NCI-H1092 treated with DMSO at 0.1 percent for 48 hours (cell line): ENCODE measurements around the gene PNMA6E.

Experiments
- DNase-seq: peaks from one replicate; lab custom pipeline; 2025; lab: John Stamatoyannopoulos, UW

Gene PNMA6E

DNA sequence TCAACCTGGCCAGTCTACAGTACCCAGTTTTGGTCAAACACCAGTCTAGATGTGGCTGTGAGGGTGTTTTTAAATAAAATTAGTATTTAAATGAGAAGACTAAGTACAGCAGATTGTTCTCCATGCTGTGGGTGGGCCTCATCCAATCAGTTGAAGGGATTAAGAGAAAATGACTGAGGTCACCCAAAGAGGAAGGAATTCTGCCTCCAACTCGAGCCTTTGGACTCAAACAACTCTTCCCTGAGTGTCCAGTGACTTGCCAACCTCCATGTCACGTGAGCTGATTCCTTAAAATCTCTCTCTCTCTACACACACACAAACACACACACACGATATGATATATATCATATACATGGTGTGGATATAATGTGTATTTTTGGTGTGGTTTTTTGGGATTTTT lies 34.7 kb upstream of the PNMA6E start:
- no peak for DNase-seq

DNA sequence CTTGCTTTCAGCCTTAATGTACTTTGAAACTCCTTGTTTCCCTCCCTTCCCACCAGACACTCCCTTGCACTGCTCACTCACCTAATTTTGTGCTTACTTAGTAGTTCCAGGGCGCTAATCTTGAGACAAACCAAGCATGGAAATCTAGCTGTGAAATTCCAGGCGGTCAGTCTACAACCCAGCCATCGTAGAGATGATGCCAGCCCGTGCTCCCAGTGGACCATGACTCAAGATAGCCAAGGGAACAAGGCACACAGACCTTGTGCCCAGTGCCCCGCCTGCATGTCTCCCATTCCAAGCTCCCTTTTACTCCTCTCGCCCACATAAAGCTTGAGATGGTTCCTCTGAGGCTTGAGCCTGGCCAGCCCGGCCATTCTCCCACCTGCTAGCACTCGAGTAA lies 33.7 kb upstream of the PNMA6E start:
- no peak for DNase-seq

DNA sequence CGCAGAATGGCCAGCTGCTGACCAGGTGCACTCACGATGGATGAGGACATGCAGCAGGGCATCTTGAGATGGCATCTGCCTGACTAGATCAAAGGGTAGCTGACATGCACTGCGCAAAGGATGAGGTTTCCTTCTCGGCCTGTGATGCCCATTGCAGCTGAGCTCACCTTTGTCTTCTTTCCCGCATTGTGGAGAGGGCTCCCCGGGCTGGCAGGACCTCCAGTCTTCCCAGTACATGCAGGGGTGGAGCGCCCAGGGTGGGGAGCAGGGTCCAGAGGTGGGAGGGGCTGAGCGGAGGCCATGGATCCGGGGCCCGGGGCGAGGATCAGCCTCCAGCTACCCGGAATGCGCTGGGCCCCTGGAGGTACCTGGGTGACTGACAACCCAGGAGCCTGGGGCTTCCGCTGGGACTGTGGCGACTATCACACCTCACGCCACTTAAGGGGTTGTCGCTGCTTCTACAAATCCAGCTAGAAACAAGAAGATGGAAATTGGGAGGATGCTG lies 32.7 kb upstream of the PNMA6E start:
- DNase-seq: no peak

DNA sequence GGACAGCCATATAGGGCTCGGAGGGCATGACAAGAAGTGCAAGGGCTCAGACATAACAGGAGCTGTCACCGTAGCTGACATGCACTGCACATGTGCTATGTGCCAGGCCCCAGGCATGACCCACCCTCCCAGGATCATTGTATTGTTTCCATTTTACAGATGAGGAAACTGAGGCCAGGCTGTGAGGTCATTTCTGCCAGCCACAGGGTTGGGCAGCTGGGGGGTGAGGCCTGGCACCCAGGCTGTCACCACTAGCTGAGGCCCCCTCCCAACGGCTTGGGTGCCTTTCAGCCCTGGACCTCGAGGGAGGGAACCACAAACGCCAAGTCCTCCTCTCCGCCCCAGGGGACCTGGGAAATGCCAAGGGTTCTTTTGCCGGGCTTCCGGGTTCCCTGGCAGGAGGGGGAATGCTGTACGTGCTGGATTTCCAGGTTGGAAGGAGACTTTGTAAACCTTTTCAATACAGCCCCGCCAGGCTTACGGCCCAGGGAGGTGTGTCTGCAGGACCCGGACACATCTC lies 32.1 kb upstream of the PNMA6E start:
- DNase-seq: no peak

DNA sequence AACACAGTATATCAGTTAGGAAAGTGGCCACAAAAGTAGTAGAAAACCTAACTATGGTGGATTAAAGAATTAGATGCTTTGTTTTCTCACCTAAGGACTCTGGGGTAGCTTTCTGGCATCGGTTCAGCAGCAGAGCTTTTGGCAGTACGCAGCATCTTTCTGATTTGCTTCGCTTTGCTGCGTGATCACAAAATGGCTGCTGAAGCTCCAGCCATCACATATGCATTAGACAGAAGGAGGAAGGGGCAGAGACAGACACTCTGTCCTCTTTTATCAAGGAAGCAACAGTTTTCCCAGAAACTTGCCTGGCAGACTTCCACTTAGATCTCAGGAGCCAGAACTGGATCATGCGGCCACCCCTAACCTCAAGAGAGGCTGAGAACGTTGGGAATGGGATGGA lies 29.6 kb upstream of the PNMA6E start:
- no peak for DNase-seq

DNA sequence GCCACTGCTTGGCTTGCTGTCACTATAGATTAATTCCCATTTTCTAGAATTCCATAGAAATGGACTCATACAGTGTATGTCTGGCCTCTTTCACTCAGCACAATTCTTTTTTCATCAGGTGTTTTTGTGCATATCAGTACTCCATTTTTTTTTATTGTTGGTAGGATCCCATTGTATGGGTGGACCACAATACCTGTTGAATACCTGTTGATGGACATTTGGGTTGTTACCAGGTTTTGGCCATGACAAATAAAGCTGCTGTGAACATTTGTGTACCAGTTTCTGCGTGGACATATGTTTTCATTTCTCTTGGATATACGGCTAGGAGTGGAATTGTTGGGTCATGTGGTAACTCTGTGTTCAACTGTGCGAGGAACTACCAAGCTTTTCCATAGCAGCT lies 25.1 kb upstream of the PNMA6E start:
- DNase-seq: no peak

DNA sequence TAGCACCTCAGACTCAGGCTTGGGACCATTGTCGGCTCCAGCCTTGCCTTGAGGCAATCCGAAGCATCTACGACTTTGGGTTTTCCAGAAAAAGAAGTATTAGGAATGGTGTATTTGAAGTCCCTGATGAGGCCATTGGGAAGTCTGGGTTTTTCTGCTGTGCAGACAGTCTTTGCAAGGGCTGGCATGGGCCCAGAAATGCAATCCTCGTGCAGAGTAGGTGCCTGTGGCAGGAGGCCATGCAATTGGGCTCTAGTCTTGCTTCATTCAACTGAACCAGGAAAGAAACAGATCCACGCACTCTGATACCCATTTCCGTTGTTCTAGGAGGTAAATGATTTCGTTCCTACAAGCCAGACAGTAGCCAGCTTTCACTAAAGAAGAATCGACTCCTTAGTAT lies 22.5 kb upstream of the PNMA6E start:
- no peak for DNase-seq

DNA sequence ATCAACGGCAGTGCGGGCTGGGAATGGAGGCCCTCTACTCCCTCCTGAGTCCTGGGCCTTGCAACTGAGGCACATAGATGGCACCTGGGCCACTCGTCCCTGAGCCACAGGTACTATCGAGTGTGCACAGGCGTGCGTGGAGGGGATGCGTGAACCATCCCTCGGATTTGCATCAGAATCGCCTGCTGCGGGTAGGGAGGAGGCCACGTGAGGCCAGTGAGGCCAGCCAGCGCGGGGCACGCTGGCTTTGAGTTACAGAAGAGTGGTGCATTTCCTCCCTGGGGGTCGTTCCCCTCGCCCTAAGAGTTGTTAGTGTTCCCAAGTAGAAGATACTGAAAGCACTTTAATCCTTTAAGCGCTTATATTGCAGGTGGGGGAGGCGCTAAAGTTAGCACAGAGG lies 20.7 kb upstream of the PNMA6E start:
- no peak for DNase-seq

DNA sequence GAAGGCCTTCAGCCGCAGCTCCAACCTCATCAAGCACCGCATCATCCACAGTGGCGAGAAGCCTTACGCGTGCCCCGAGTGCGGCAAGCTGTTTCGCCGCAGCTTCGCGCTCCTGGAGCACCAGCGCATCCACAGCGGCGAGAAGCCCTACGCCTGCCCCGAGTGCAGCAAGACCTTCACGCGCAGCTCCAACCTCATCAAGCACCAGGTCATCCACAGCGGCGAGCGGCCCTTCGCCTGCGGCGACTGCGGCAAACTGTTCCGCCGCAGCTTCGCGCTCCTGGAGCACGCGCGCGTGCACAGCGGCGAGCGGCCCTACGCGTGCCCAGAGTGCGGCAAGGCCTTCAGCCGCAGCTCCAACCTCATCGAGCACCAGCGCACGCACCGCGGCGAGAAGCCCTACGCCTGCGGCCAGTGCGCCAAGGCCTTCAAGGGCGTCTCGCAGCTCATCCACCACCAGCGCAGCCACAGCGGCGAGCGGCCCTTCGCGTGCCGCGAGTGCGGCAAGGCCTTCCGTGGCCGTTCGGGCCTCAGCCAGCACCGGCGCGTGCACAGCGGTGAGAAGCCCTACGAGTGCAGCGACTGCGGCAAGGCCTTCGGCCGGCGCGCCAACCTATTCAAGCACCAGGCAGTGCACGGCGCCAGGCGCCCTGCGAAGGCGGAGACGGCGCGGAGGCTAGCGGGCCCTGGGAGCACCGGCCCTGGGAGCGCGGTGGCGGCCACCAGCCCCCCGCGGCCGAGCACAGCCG lies 19.9 kb upstream of the PNMA6E start:
- DNase-seq: no peak

DNA sequence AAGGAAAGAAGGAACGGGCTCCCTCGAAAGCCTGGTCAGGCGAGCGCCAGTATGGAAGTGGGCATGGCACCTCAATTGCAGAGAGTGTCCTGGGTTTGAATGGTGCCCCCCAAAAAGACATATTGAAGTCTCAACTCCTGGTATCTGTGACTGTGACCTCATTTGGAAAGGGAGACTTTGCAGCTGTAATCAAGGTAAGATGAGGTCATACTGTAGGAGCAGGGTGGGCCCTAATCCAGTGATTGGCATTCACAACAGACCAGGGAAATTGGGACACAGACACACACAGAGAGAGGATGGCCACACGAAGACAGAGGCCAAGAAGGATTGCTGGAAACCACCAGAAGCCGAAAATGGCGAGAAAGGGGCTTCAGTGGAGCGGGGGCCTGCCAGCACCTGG lies 16.5 kb upstream of the PNMA6E start:
- DNase-seq: no peak

DNA sequence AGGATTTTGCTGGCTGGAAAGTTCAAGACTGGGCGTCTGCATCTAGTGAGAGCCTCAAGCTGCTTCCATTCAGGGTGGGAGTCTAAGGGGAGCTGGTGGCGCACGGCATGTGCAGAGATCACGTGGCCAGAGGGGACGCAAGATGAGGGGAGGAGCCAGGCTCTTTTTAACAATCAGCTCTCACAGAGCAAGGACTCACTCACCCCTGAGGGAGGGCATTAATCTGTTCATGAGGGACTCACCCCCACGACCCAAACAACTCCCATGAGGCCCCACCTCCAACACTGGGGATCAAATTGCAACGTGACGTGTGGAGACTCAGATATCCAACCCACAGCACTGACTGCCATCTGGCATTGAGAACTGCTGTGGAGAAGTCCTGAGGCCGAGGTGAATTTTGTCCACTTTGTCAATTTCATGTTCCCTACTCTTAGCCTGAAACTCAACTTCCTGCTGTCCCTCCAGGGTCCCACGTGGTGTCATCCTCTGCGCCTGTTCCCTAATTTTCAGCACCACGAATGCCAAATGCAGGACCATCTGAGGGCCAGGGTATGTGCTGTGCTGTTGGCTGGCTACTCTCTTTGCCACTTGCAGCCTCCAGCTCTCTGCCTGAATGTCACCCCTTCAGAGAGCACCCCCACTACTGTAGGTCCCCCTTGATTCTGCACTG lies 15.8 kb upstream of the PNMA6E start:
- no peak for DNase-seq

DNA sequence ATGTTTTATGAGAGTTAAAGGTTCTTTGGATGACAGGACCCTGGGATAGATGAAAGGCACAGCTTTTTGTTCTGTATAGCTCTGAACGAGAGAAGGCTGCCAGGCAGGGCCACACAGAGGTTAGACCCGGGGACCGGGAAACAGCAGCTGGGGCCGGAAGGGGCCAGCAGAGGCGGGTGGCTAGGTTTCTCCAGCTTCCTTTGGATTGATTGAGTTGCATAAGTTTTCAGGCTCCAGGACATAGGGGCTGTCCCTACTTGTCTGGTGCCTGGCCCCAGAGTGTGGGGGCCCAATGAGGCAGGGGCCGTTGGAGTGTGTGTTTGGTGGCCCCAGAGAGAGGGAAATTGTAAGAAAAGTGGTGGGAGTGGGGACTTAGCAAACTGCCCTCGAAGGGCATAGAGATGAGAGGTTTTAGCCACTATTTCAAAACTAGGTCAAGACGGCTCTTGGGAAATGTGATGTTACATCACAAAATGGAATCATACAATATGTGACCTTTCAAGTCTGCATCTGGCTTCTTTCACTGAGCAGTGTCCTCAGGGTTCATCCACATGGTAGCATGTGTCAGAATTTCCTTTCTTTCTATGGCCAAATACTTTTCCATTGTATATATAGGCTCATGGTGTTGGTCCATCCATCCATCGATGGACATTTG lies 13.8 kb upstream of the PNMA6E start:
- no peak for DNase-seq

DNA sequence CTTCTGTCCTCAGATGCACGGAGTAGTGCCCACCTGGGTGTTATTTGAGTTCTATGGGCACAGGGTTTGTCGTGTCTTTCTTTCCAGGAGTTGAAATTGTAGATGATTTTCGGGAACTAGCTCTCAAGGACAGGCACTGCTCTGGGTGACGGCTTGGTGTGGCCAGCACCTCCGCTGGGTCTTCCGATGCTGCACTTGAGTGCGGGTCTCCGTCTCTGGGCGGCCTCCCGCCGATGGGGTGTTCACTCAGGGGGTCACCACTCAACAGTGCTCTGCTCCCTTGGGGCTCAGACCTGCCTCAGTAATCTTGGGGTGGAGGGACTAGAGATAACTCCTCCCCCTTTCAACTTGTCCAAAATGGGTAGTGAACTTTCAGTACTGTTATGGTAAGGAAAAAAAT lies 12.6 kb upstream of the PNMA6E start:
- no peak for DNase-seq

DNA sequence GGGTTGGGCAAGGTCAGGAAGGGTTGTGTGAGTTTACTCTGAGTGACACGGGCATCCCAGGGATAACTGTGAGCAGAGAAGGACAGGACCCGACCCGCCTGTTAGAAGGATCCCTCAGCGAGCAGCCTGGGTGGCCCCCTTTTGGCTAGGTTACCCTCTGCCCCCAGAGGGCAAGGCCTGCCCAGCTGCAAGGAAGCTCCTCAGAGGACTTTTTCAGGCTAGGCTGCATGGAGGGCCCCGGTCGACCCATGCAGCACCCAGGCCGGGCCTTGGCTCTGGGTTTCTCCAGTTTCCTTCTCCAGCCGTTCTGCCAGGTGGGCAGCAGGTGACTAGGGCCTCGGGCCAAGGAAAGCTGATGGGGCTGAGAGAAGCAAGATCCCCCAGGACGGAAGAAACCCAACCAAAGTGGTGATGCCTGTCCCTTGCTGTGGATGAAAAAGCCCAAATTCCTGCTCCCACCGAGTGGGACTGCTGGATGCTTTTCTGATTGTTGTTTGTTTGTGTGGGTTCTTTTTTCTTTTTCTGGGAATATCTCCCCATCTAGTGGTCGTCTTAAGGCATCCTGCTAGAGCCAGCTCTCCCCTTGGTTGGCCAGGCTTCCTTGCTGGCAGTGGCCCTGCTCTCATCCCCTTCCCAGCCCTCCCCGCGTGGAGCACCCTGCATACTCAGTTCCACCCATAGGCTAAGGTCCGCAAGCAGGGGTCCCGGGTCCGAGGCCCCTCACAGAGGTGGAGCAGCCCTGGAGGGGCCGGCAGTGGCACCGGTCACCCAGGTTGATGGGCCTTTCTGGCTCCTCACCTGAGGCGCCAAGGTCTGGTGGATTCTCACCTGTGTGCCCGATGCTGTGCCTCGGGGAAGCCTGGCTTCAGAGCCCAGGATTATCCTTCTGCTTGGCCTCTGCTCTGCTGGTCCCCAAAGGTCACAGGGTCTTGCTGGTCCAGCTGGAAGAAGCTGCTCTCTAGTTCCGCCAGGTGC lies 11.9 kb upstream of the PNMA6E start:
- DNase-seq: no peak

DNA sequence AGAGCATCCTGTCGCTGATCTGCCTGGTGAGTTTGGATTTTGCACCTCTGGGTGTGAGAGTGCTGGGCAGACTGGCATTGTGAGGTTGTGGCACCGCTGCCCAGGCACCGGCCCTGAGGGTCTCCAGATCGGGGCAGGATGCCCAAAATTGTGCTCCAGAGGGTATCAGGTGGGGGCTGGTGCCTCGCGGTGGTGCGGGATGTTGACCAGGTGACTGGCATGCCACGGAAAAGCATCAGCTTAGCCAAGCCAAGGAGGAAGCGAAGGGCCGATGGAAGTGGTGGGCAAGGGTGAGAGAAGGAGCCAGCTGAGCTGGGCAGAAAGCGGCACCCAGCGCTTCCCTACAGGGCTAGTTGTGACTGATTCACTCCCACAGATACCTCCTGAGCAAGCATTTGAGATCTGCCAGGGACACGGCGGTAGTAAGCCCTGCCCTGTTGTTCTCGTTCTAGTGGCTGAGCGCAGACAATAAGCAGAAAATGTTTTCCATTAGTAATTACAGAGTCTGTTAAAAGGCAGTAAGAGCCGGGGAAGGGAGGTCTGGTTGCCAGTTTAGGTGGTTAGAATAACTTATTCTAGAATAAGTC lies 10.9 kb upstream of the PNMA6E start:
- DNase-seq: peak; percentile 3

DNA sequence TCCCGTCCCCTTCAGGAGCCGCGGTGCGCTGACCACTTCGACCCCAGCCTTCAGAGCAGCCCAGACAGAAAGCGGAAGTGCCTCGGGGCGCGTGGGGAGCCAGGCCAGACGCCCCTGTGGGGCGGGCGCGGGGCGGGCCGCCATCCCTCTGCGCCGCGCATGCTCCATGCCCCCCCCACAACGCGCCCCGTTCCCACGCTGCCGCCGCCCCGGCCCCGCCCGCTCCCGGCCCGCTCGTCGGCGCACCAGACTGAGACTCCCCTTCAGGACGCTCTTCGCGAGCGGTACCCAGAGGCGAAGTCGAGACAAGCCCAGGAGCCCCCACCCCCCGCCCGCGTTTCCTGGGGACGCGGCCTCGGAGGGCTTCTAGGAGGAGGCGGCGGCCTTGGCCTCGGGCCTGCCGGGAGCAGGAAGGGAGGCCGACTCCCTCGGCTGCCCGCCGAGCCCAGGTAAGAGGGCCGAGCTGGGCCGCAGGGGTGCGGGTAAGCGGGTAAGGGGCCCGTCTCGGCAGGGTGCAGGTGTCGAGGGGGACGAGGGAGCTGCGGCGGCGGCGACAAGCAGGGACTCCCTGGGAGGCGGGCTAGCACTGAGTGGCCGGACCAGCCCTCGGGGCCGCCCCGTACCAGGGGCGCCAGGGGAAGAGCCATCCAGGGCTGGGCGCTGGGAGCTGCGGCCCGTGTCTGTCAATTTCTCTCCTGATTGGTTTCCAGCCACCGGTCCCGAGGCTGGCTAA lies 10.3 kb upstream of the PNMA6E start, which contains the start of gene ZFP92:
TSS of gene ZFP92 (plus strand) at position 218 of the 733 bp plus-strand sequence. CDS start 6,851 bp downstream, outside the sequence.
- DNase-seq: no peak

DNA sequence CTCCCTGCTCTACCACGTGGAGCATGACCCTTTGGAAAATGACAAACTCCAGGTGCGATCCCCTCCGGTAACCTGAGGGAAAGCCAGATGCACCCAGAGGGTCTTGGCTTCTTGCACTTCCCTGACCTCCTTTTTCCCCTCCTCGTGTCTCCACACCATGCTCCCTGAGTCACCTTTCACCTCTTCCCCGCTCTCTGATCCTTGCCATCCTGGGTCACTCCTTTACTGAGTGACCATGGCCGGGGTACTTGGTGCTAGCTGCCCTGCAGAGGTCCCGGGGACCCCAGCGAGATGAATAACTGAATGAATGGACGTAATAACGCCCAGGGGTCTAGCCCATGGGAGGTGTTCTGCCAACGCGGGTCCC lies 9.7 kb upstream of the PNMA6E start:
- DNase-seq: no peak

DNA sequence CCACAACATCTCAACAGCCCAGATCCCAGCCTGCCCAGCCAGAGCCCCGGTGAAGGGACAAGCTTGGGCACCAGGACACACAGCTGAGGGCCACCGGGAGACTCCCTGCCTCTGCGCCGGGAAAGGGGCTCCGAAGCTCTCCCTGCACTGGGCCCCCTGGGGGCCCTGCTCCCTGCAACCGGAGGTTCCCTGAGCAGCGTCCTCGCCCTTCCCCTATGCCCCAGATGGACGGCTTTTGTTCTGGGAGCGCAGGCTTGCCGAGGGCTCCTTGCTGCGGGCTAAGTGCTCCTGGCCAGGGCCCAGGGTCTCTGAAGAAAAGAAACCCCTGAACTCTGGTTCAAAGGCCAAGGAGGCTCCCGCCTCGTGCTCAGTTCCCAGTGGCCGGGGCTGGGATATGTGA lies 9.2 kb upstream of the PNMA6E start:
- no peak for DNase-seq

DNA sequence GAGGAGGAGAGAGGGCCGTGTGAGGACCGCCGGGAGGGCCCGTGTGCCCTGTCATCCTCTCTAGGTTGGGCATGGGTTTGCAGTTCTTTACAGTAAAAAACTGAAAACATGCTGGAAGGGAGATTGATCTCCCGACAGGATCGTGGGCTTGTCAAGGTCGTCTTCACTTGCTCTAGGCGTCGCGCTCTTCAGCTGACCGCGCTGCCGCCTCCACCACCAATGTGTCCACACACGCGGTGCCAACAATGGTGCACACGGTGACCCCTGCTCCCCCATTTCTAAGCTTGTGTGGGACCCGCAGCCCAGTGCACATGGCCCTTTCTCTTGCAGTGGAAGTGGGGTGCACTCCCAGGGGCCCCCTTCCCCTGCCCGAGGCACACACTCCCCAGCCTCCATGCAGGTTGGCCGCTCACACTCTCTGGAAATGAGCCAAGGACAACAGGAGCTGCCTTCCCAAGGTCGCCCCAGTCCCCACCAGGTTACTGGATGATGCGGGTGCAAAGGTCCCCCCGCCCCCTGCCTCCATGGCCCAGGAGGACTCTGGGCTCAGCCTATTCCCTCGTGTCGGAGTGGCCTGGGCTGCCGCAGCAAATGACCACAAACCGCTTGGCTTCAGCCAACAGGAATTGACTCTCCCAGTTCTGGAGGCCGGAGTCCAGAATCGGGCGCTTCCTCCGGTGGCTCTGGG lies 8.4 kb upstream of the PNMA6E start:
- DNase-seq: no peak

DNA sequence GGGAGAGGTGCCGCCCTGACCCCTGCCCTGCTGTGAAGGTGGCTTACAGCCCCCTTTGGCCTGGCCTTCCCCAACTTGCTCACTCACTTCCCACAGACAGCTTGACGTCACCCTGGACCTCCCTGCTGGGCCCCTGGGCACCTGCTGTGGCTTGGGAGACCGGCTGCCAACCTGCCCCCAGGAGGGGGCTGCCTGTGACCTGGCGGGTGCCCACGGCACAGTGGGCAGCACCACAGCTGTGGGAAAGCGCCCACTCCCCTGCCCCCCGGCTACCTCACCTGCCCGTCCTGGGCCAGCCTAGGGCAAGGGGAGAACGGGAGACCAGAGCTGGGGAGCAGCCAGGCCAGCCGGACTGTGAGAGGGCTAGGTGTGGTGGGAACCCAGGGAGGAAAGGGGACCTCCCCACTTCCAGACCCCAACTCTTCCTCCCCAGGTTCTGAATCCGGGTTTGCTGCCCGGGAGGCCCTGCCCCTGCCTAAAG lies 7.8 kb upstream of the PNMA6E start:
- DNase-seq: no peak
